CD4-positive, CD25-positive, alpha-beta regulatory T cell (primary cell): ENCODE results near the gene EFNA3. TPM values are rescaled to one million over a fixed set of nuclear protein-coding genes. Genes with fewer than 3 reads are reported as not detected.
A peak's percentile ranks its signal among the peaks of the same experiment; 100 is the strongest.

Source experiments
- ATAC-seq, 2 donors: fragments of 150-1000 bp; cut with Tn5 transposase; one replicate each; pipeline ENCODE4 v1.10.0; 2021; ENCODE audit warnings: low read depth in 2 of 2, moderate number of reproducible peaks in 2 of 2, moderate library complexity in 1 of 2
- DNase-seq, 3 donors: peaks; one replicate each; pipeline versions ENCODE4 v3.0.0 to v3.0.0-alpha.2; 2012 to 2022; ENCODE audit warnings: mixed read lengths in 1 of 3
- H3K27ac ChIP-seq: one replicate; pipeline ENCODE4 v1.7.0; 2013; ENCODE audit warnings: mild to moderate bottlenecking, low read length; ENCODE audit not compliant: insufficient read depth, poor library complexity, severe bottlenecking
- H3K27me3 ChIP-seq: one replicate; pipeline ENCODE4 v1.7.0; 2013; ENCODE audit warnings: low read length; ENCODE audit not compliant: control insufficient read depth, insufficient read depth
- H3K36me3 ChIP-seq: one replicate; pipeline ENCODE4 v1.7.0; 2013; ENCODE audit warnings: mild to moderate bottlenecking, low read length, moderate library complexity; ENCODE audit not compliant: control insufficient read depth, insufficient read depth
- H3K4me1 ChIP-seq: 2 replicates; pipeline ENCODE4 v1.7.0; 2013; ENCODE audit warnings: mild to moderate bottlenecking, low read length; ENCODE audit not compliant: insufficient read depth, control insufficient read depth, poor library complexity, severe bottlenecking
- H3K4me3 ChIP-seq: one replicate; pipeline ENCODE4 v1.7.0; 2013; ENCODE audit warnings: low read depth, mild to moderate bottlenecking, low read length, moderate library complexity
- H3K9me3 ChIP-seq, 2 experiments: 1 replicate in 1 of 2; 2 replicates in 1 of 2; pipeline ENCODE4 v1.7.0; 2013; ENCODE audit warnings: low read length in 2 of 2, mild to moderate bottlenecking in 1 of 2, moderate library complexity in 1 of 2; ENCODE audit not compliant: control insufficient read depth in 2 of 2
- H3K27ac Mint-ChIP-seq, 3 donors: one replicate each; pipeline ENCODE4 v1.8.0; 2020 to 2022; ENCODE audit warnings: mild to moderate bottlenecking in 3 of 3, mixed read lengths in 3 of 3, moderate library complexity in 2 of 3
- H3K27me3 Mint-ChIP-seq: one replicate; pipeline ENCODE4 v1.8.0; 2022; ENCODE audit warnings: mild to moderate bottlenecking, mixed read lengths
- H3K36me3 Mint-ChIP-seq: one replicate; pipeline ENCODE4 v1.8.0; 2020; ENCODE audit warnings: mixed read lengths
- H3K4me1 Mint-ChIP-seq, 4 donors: one replicate each; pipeline ENCODE4 v1.8.0; 2020 to 2022; ENCODE audit warnings: mixed read lengths in 4 of 4, mild to moderate bottlenecking in 1 of 4
- H3K4me3 Mint-ChIP-seq, 4 donors: one replicate each; pipeline ENCODE4 v1.8.0; 2020 to 2022; ENCODE audit warnings: mild to moderate bottlenecking in 4 of 4, mixed read lengths in 4 of 4, moderate library complexity in 3 of 4
- H3K9me3 Mint-ChIP-seq, 7 donors: one replicate each; pipeline ENCODE4 v1.8.0; 2020 to 2022; ENCODE audit warnings: mixed read lengths in 7 of 7, mild to moderate bottlenecking in 3 of 7, moderate library complexity in 2 of 7
- polyA plus RNA-seq, 4 donors: library from polyadenylated mRNA; unstranded; fragments of 300-500 nt; fragmentation: Illumina TruSeq; gene quantifications; one replicate each; pipeline ENCODE4 v1.2.3, GENCODE V29; 2021
- total RNA-seq: library from RNA; stranded (reverse); gene quantifications from one replicate; pipeline ENCODE4 v1.2.3, GENCODE V29; 2022

Gene EFNA3
- total and polyA plus RNA-seq, 5 donors from 2014 or later = 0.42 to 1.2 (median 0.63) TPM

DNA sequence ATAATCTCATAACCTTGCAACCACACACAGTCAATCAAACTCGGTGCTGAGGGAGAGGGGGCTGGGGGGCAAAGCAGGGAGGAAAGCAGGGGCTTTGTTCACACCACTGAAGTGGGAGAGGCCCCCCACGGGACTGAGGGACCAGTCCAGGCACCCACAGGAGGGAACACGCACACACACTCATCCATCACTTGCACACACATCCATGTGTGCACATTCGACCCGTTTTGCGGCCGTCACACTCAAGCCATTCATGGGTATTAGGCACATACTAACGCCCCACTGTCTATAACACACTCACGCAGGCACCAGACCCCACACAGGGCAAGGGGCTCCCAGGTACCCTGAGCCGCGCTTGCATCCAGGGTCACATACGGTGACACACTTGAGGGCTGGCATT, 14.0 kb downstream of the EFNA3 start:
- peaks cover 0 to 6% (median 2%) of the 10 kb centered on the region in 4 donors for H3K4me1 Mint-ChIP-seq
- no peaks in the 10 kb centered on the region for H3K36me3 ChIP-seq
- no peak for DNase-seq
- H3K27ac Mint-ChIP-seq = no peak overlapping the region
- no peaks in the 10 kb centered on the region for H3K4me1 ChIP-seq
- H3K36me3 Mint-ChIP-seq = no peaks in the 10 kb centered on the region
- H3K9me3 ChIP-seq = no peaks in the 10 kb centered on the region
- no peak overlapping the region for H3K4me3 ChIP-seq
- ATAC-seq = no peak
- no peaks in the 10 kb centered on the region for H3K9me3 Mint-ChIP-seq
- no peak overlapping the region for H3K4me3 Mint-ChIP-seq
- peaks cover 4% of the 10 kb centered on the region for H3K27me3 ChIP-seq
- H3K27ac ChIP-seq = no peak overlapping the region
- H3K27me3 Mint-ChIP-seq = peaks cover 29% of the 10 kb centered on the region

DNA sequence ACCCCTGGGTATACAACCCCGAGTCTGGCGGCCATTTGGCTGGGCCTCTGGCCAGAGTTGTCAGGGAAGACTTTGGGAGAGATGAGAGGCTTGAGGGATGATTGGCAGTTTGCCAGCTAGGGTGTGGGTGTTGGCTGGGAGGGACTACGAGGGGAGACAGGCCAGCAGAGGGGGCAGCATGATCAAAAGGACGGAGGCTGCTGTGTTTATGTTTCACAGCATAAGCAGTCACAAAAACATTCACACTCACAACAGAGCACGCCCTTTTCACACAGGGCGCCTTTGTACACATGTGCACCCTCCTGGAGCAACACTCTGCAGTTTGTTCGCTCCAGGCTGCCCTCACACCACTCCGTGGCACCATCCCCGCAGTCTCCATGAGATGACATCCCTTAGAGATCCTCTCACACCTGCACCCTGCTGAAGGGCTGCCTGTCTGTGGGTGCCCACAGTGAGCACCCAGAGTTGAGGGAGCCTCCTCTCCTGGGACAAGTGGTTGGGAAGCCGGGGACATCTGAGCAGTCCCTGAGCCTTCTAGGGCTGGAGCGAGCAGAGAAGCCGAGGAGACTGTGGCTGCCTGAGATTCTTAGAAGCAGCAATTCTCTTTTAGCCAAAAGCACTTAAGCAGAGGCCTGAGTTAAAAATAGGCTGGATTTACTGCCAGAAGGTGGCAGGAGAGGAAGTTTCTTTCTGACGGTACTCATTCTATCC, 15.4 kb downstream of the EFNA3 start:
- no peak overlapping the region for H3K27ac Mint-ChIP-seq
- DNase-seq = peak in 1 of 3 donors; percentile 61
- H3K27me3 Mint-ChIP-seq = peaks cover 33% of the 10 kb centered on the region

DNA sequence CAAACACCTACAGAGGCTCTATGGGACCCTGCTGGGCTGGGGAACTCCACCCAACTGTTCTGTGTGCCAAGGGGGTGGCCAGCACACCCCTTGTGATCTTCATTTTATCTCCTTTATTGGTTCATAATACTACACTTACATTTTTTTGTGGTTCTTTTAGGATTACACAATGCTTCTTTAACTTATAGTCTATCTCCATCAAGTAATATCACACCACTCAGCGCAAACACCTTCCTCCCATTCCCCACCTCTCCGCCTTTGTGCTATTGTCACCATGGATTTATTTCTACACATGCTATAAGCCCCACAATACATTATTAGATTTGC, 15.9 kb downstream of the EFNA3 start:
- H3K27me3 Mint-ChIP-seq = peaks cover 33% of the 10 kb centered on the region
- H3K36me3 ChIP-seq = no peaks in the 10 kb centered on the region
- peaks cover 4% of the 10 kb centered on the region for H3K27me3 ChIP-seq
- H3K36me3 Mint-ChIP-seq = no peaks in the 10 kb centered on the region
- no peaks in the 10 kb centered on the region for H3K9me3 Mint-ChIP-seq
- H3K27ac Mint-ChIP-seq = no peak overlapping the region
- H3K27ac ChIP-seq = no peak overlapping the region
- ATAC-seq (no peak), DNase-seq (no peak)
- H3K4me3 Mint-ChIP-seq = no peak overlapping the region
- H3K4me1 Mint-ChIP-seq = peaks cover 0 to 6% (median 2%) of the 10 kb centered on the region in 4 donors
- H3K4me1 ChIP-seq = no peaks in the 10 kb centered on the region
- H3K4me3 ChIP-seq = no peak overlapping the region
- no peaks in the 10 kb centered on the region for H3K9me3 ChIP-seq

More for the DNA sequence above, 15.4 kb downstream of the EFNA3 start:
- Histone ChIP-seq H3K4me3 (no peak overlapping the region), H3K27me3 (peaks cover 4% of the 10 kb centered on the region), H3K4me1 (no peaks in the 10 kb centered on the region), H3K9me3 (no peaks in the 10 kb centered on the region), H3K36me3 (no peaks in the 10 kb centered on the region), H3K27ac (no peak overlapping the region)
- Mint-ChIP-seq H3K4me3 (no peak overlapping the region), H3K4me1 (peaks cover 0 to 6% (median 2%) of the 10 kb centered on the region in 4 donors), H3K36me3 (no peaks in the 10 kb centered on the region), H3K9me3 (no peaks in the 10 kb centered on the region)
- peak; percentile 45 to 54 for ATAC-seq

DNA sequence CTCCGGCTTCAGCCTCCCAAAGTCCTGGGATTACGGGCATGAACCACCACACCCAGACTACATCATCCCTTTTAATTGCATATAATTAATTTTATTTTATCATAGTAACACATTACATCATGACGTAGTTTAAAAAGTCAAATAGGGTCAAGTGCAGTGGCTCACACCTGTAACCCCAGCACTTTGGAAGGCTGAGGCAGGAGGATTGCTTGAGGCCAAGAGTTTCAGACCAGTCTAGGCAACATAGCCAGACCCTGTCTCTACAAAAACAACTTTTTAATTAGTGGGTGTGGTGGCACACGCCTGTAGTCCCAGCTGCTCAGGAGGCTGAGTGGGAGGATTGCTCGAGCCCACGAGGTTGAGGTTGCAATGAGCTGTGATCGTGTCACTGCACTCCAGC, 20.7 kb downstream of the EFNA3 start:
- DNase-seq (no peak), ATAC-seq (no peak)
- no peak overlapping the region for H3K4me3 Mint-ChIP-seq
- Histone ChIP-seq H3K27me3 (peaks cover 4% of the 10 kb centered on the region), H3K4me1 (no peaks in the 10 kb centered on the region), H3K9me3 (no peaks in the 10 kb centered on the region), H3K4me3 (no peak overlapping the region), H3K27ac (no peak overlapping the region), H3K36me3 (no peaks in the 10 kb centered on the region)
- peaks cover 28% of the 10 kb centered on the region for H3K27me3 Mint-ChIP-seq
- no peaks in the 10 kb centered on the region for H3K9me3 Mint-ChIP-seq
- H3K4me1 Mint-ChIP-seq = no peaks in the 10 kb centered on the region
- H3K36me3 Mint-ChIP-seq = no peaks in the 10 kb centered on the region
- no peak overlapping the region for H3K27ac Mint-ChIP-seq

DNA sequence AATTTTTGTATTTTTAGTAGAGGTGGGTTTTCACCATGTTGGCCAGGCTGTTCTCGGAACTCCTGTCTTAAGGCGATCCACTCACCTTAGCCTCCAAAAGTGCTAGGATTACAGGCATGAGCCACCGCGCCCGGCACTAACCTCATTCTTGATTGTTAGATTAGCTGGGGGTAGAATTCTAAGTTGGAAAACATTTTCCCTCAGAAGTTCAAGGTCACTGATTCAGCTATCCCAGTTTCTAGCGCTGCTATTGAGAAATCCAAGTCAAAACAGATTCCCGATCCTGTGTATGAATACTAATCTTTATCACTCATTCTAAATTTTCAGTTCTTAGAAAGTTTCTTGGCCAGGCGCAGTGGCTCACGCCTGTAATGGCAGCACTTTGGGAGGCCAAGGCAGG, 24.7 kb downstream of the EFNA3 start:
- no peak overlapping the region for H3K4me3 ChIP-seq
- H3K4me1 Mint-ChIP-seq = no peaks in the 10 kb centered on the region
- no peak overlapping the region for H3K27ac Mint-ChIP-seq
- no peaks in the 10 kb centered on the region for H3K9me3 ChIP-seq
- no peaks in the 10 kb centered on the region for H3K4me1 ChIP-seq
- no peaks in the 10 kb centered on the region for H3K36me3 ChIP-seq
- H3K27me3 Mint-ChIP-seq = peaks cover 30% of the 10 kb centered on the region
- H3K9me3 Mint-ChIP-seq = no peaks in the 10 kb centered on the region
- no peak overlapping the region for H3K27ac ChIP-seq
- DNase-seq (no peak), ATAC-seq (no peak)
- no peaks in the 10 kb centered on the region for H3K27me3 ChIP-seq
- H3K36me3 Mint-ChIP-seq = no peaks in the 10 kb centered on the region
- H3K4me3 Mint-ChIP-seq = no peak overlapping the region

DNA sequence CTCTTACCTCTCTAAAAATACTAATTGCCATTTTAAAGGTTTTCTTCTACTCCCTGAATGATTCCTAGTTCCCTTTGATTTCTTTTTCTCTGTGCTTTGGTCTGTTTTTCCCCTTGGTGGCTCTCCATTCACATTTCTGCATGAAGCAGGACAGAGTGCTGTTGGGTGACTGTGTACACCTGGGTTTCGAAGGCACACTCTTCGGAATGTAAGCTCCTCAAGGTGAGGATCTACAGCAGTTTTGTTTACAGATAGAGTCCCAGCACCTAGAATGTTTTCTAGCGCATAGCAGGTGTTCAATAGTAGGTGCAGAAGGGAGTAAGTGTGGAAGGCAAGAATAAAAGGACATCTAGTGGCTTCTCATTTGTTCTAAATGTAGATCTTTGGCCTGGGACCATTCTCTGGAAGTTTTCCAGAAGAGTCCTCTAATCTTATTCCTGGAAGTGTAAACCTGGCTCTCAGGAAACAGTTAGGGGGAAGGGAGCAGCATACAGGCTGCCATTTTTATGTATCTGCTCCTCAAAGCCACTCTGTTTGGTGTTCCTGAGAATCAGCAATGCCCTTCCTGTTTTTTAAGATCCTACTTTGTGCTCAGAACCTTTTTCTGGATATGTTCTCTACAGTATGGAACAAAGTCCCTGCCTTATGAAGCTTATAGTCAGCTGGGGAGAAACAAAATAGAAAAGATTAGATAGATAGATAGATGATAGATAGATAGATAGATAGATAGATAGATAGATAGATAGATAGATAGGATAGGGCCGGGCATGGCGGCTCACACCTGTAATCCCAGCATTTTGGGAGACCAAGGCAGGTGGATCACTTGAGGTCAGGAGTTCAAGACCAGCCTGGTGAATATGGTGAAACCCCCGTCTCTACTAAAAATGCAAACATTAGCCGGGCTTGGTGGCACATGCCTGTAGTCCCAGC, 26.2 kb downstream of the EFNA3 start:
- no peaks in the 10 kb centered on the region for H3K36me3 Mint-ChIP-seq

DNA sequence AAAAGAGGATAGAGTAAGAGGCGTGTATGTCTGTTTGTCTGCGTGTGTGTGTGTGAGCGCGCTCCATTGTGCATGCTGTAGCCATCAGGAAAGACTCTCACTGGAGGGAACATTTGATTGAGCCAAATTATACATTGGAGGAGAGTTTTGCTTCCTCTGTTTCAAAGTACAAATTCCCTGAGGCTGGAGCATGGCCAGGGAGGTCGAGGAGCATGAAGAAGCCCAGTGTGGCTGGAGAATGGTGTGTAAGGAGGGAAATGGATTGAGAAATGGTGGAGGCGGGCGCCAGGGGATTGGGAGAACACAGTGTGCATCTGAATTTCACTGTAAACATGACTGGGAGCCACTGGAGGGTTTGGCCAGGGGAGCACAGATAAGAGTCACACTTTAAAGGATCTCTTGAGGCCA, 27.0 kb downstream of the EFNA3 start:
- no peaks in the 10 kb centered on the region for H3K9me3 Mint-ChIP-seq
- ATAC-seq (no peak), DNase-seq (no peak)
- H3K4me1 Mint-ChIP-seq = no peaks in the 10 kb centered on the region
- no peaks in the 10 kb centered on the region for H3K4me1 ChIP-seq
- H3K27me3 Mint-ChIP-seq = peaks cover 34% of the 10 kb centered on the region
- no peak overlapping the region for H3K27ac ChIP-seq
- H3K36me3 ChIP-seq = no peaks in the 10 kb centered on the region
- H3K9me3 ChIP-seq = no peaks in the 10 kb centered on the region
- H3K27me3 ChIP-seq = no peaks in the 10 kb centered on the region
- no peak overlapping the region for H3K4me3 Mint-ChIP-seq
- no peak overlapping the region for H3K27ac Mint-ChIP-seq
- H3K4me3 ChIP-seq = no peak overlapping the region
- no peaks in the 10 kb centered on the region for H3K36me3 Mint-ChIP-seq

More for the DNA sequence above, 26.2 kb downstream of the EFNA3 start:
- DNase-seq (no peak), ATAC-seq (no peak)
- Histone ChIP-seq H3K36me3 (no peaks in the 10 kb centered on the region), H3K9me3 (no peaks in the 10 kb centered on the region), H3K27ac (no peak overlapping the region), H3K4me1 (no peaks in the 10 kb centered on the region), H3K4me3 (no peak overlapping the region), H3K27me3 (no peaks in the 10 kb centered on the region)
- Mint-ChIP-seq H3K27me3 (peaks cover 27% of the 10 kb centered on the region), H3K4me3 (no peak overlapping the region), H3K27ac (no peak overlapping the region), H3K9me3 (no peaks in the 10 kb centered on the region), H3K4me1 (no peaks in the 10 kb centered on the region)
